ENCODE measurements around the gene RGS16.

RGS16 gene

GRCh38 chr1:182607566-182607965 lies 3.4 kb upstream of the RGS16 start:
- peak; percentile 27 for DNase-seq

- peak; percentile 58 for DNase-seq
These were observed 479 bp downstream of the RGS16 start for GRCh38 chr1:182603646-182604174.

- no peak for DNase-seq
These were observed 1.1 kb downstream of the RGS16 start for GRCh38 chr1:182602935-182603645.

- DNase-seq: no peak
These were observed 2.3 kb downstream of the RGS16 start for GRCh38 chr1:182601913-182602312.

- peak; percentile 65 for DNase-seq
These were observed 2.8 kb downstream of the RGS16 start for GRCh38 chr1:182601416-182601786.

GRCh38 chr1:182600745-182601415 lies 3.3 kb downstream of the RGS16 start:
- DNase-seq: no peak

GRCh38 chr1:182600036-182600713 lies 4.0 kb downstream of the RGS16 start:
- no peak for DNase-seq

- no peak for DNase-seq
These were observed 4.8 kb downstream of the RGS16 start for GRCh38 chr1:182599339-182599738.

- no peak for DNase-seq
These were observed 5.9 kb downstream of the RGS16 start for GRCh38 chr1:182598296-182598695.

- no peak for DNase-seq
These were observed 7.3 kb downstream of the RGS16 start for GRCh38 chr1:182596934-182597333.

GRCh38 chr1:182595641-182596240 lies 8.4 kb downstream of the RGS16 start:
- DNase-seq: no peak

- no peak for DNase-seq
These were observed 14.3 kb downstream of the RGS16 start for GRCh38 chr1:182589931-182590330.

- no peak for DNase-seq
These were observed 14.7 kb downstream of the RGS16 start for GRCh38 chr1:182589520-182589919.

- DNase-seq: peak; percentile 65
These were observed 15.4 kb downstream of the RGS16 start, which contains the start of gene RNASEL for GRCh38 chr1:182588500-182589396. RNASEL (minus strand) TSS chr1:182589256; CDS start chr1:182586806, 2,450 bp downstream.

- DNase-seq: no peak
These were observed 16.3 kb downstream of the RGS16 start for GRCh38 chr1:182587666-182588499.

- DNase-seq: no peak
These were observed 17.1 kb downstream of the RGS16 start for GRCh38 chr1:182587093-182587492.

GRCh38 chr1:182586380-182586779 lies 17.8 kb downstream of the RGS16 start:
- no peak for DNase-seq

GRCh38 chr1:182584746-182585145 lies 19.4 kb downstream of the RGS16 start:
- DNase-seq: no peak

GRCh38 chr1:182580736-182581135 lies 23.5 kb downstream of the RGS16 start:
- DNase-seq: no peak

- DNase-seq: no peak
These were observed 28.5 kb downstream of the RGS16 start for GRCh38 chr1:182575540-182576149.

GRCh38 chr1:182574156-182574555 lies 30.0 kb downstream of the RGS16 start:
- no peak for DNase-seq

Measured in DMS79 (cell line).